ENCODE data around the gene NAIF1.

GRCh38 chr9:128091571-128091970 is 24.5 kb upstream of the NAIF1 start:
- TF ChIP-seq POLR2AphosphoS5 (IDR thresholded peaks at IDR 0.05; ENCODE audit: insufficient read depth, low read depth, low read length) (no peak), POLR2A (IDR thresholded peaks at IDR 0.05; ENCODE audit: low read depth, low read length) (no peak), CTCF (IDR thresholded peaks at IDR 0.05; ENCODE audit: extremely low read depth in 1 of 2, insufficient read depth in 1 of 2, low read depth in 1 of 2, low read length in 2 of 2) (no peak), EZH2 (IDR thresholded peaks at IDR 0.05; ENCODE audit: borderline replicate concordance, low read depth, low read length, severe bottlenecking) (no peak)

All from endothelial cell of umbilical vein (primary cell).